Activated T-helper 17 cell treated with anti-CD3 and anti-CD28 coated beads, Interleukin-2, amount 50 U/mL, for 72 hours (primary cell): ENCODE results near the gene WNT2B. TPM values are rescaled to one million over a fixed set of nuclear protein-coding genes. Genes with fewer than 3 reads are reported as not detected.
"Not testable (repeated sequence)": the region's sequence is repeated elsewhere in the genome, so short reads cannot be mapped to it uniquely, and the experiment has no call there.

Experiments used
- ATAC-seq: fragments of 150-1000 bp; cut with Tn5 transposase; replicated peaks from 2 replicates; pipeline ENCODE4 v1.10.0; 2021; ENCODE audit warnings: mild to moderate bottlenecking, moderate library complexity
- H3K27ac Mint-ChIP-seq: one replicate; pipeline ENCODE4 v1.8.0; 2022; ENCODE audit warnings: mixed read lengths
- H3K27me3 Mint-ChIP-seq: one replicate; pipeline ENCODE4 v1.8.0; 2022; ENCODE audit warnings: mixed read lengths
- H3K36me3 Mint-ChIP-seq: one replicate; pipeline ENCODE4 v1.8.0; 2022; ENCODE audit warnings: low read depth, mild to moderate bottlenecking, mixed read lengths
- H3K4me1 Mint-ChIP-seq: one replicate; pipeline ENCODE4 v1.8.0; 2022; ENCODE audit warnings: mixed read lengths
- H3K4me3 Mint-ChIP-seq: one replicate; pipeline ENCODE4 v1.8.0; 2022; ENCODE audit warnings: mild to moderate bottlenecking, mixed read lengths
- H3K9me3 Mint-ChIP-seq: one replicate; pipeline ENCODE4 v1.8.0; 2022; ENCODE audit warnings: mixed read lengths
- total RNA-seq, 2 donors: library from RNA; stranded (reverse); gene quantifications; one replicate each; pipeline ENCODE4 v1.2.3, GENCODE V29; 2022

Gene WNT2B
- under 1 TPM; 0.32 to 0.48 TPM for total RNA-seq

- Mint-ChIP-seq H3K4me3 (peak within 1 kb of the TSS; percentile 68), H3K27me3 (peaks cover 7% of the 10 kb centered on the region), H3K36me3 (no peaks in the 10 kb centered on the region), H3K4me1 (no peaks in the 10 kb centered on the region), H3K27ac (no peak within 1 kb of the TSS), H3K9me3 (no peaks in the 10 kb centered on the region)
- peak; percentile 71 for ATAC-seq
These were observed at the start of gene WNT2B for GRCh38 chr1:112508278-112509004. Gene WNT2B, plus strand, starts transcription at chr1:112508965. Its CDS starts 298 bp downstream, at chr1:112509263.

DNA sequence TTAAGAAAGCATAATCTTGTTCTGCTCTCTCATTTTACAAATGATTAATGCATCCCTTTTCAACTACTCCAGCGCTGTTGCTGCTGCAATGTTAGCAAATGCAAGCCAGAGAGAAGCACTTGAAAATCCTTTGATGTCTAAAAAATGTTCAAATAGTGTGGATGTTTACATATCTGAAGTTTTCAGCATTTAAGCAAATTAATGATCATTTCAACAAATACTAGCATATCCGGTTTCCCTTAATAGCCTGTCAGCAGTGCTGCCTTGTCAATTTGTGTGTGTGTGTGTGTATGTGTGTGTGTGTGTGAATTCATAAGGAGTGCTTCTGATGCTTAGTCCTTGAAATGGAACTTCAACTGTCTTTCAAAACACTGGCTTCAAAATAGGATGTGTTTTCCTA is 48.1 kb upstream of the WNT2B start:
- Mint-ChIP-seq H3K4me3 (no peak overlapping the region), H3K27me3 (peaks cover 15% of the 10 kb centered on the region), H3K36me3 (peaks cover 9% of the 10 kb centered on the region), H3K27ac (no peak overlapping the region), H3K4me1 (peaks cover 3% of the 10 kb centered on the region), H3K9me3 (no peaks in the 10 kb centered on the region)
- no peak for ATAC-seq

GRCh38 chr1:112461200-112461871 is 47.4 kb upstream of the WNT2B start:
- Mint-ChIP-seq H3K9me3 (no peaks in the 10 kb centered on the region), H3K4me3 (no peak overlapping the region), H3K27ac (no peak overlapping the region), H3K4me1 (peaks cover 6% of the 10 kb centered on the region), H3K36me3 (peaks cover 4% of the 10 kb centered on the region), H3K27me3 (peaks cover 10% of the 10 kb centered on the region)
- ATAC-seq, result no peak

DNA sequence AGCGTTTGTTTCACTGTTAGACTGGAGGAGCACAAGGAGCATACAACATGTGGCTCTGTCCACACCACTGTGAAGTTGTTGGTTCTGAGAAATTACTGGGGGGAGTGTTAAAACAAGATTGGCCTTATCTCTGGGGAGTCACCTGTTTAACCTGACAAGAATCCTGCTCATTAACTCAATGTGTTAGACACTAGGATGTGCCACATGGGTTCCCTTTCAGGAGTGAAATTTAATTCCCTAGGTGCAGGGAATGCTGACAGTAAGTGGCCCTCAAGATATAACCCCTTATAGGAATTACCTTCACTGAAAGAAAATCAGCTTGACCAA is 45.8 kb upstream of the WNT2B start:
- H3K4me1 Mint-ChIP-seq, result peaks cover 6% of the 10 kb centered on the region
- H3K9me3 Mint-ChIP-seq, result no peaks in the 10 kb centered on the region
- no peak overlapping the region for H3K4me3 Mint-ChIP-seq
- no peak for ATAC-seq
- H3K36me3 Mint-ChIP-seq, result no peaks in the 10 kb centered on the region
- H3K27ac Mint-ChIP-seq, result no peak overlapping the region
- peaks cover 13% of the 10 kb centered on the region for H3K27me3 Mint-ChIP-seq

GRCh38 chr1:112464501-112464900 is 44.3 kb upstream of the WNT2B start:
- peaks cover 6% of the 10 kb centered on the region for H3K4me1 Mint-ChIP-seq
- no peaks in the 10 kb centered on the region for H3K9me3 Mint-ChIP-seq

DNA sequence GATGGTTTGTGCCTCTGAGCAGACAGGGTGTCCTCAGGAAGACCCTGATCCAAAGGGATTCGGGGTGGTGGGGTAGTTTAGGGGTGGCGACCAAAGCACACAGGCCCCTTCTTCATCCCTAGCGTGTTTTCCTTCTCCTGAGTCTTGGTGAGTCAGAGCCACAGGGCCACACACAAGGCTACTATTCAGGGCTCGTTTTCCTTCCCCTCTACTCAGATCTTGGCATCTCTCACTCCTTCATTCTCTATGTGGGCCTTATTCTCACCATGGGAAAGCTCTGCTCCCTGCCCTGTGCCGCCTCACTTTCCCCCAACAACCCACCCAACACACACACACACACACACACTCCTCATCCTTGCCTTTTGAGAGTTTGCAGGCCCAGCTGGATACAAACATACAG is 43.6 kb upstream of the WNT2B start:
- Mint-ChIP-seq H3K9me3 (no peaks in the 10 kb centered on the region), H3K4me3 (peak overlapping the region; percentile 83), H3K27me3 (peaks cover 17% of the 10 kb centered on the region), H3K36me3 (no peaks in the 10 kb centered on the region), H3K4me1 (peaks cover 6% of the 10 kb centered on the region), H3K27ac (peak overlapping the region; percentile 76)
- ATAC-seq, result no peak

More at GRCh38 chr1:112464501-112464900, 44.3 kb upstream of the WNT2B start:
- H3K36me3 Mint-ChIP-seq, result no peaks in the 10 kb centered on the region
- H3K4me3 Mint-ChIP-seq, result no peak overlapping the region
- ATAC-seq, result no peak
- H3K27ac Mint-ChIP-seq, result no peak overlapping the region
- H3K27me3 Mint-ChIP-seq, result peaks cover 13% of the 10 kb centered on the region

DNA sequence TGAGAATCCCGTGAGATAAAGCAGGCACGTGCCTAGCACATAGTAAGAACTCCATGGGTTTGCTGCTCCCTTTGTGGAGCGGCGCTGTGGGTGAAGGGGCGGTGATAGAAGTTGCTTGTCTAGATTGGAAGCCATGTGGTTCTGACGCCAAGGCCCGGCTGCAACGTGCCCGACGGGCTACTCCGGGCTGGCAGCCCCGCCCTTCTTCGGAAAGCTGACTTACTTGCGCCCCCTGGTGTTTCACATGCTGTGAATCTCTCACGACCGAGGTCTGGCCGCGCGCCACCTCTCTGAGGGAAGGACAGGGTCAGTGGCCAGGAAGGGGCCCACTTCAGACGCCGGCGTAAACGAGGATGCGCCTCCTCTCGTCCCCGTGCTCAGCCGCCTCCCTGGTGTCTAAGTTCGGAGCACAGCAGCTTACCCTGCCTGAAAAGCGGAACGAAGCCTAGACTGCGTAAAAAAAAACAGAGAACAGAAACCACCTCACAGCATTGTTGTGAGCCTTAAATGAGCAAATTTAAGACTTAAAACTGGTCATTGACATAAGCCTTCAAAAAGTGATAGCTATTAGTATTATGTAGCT is 42.6 kb upstream of the WNT2B start:
- Mint-ChIP-seq H3K27ac (peak overlapping the region; percentile 76), H3K27me3 (peaks cover 21% of the 10 kb centered on the region), H3K4me1 (peaks cover 6% of the 10 kb centered on the region), H3K36me3 (no peaks in the 10 kb centered on the region), H3K9me3 (no peaks in the 10 kb centered on the region), H3K4me3 (peak overlapping the region; percentile 83)
- peak; percentile 96 for ATAC-seq

DNA sequence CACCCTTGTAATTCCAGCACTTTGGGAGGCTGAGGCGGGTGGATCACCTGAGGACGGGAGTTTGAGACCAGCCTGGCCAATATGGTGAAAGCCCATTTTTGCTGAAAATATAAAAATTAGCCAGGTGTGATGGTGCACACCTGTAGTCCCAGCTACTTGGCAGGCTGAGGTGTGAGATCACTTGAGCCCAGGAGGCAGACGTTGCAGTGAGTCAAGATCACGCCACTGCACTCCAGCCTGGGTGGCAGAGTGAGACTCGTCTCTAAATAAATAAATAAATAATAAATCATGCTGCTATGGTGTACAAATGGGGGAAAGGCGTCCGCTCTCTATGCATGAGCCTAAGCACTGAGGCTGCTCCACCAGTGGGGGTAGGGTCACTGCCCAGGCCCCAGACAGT is 38.4 kb upstream of the WNT2B start:
- not testable (repeated sequence) for H3K4me1 Mint-ChIP-seq, H3K9me3 Mint-ChIP-seq, H3K4me3 Mint-ChIP-seq, H3K27ac Mint-ChIP-seq, ATAC-seq, H3K36me3 Mint-ChIP-seq
- peaks cover 33% of the 10 kb centered on the region for H3K27me3 Mint-ChIP-seq

DNA sequence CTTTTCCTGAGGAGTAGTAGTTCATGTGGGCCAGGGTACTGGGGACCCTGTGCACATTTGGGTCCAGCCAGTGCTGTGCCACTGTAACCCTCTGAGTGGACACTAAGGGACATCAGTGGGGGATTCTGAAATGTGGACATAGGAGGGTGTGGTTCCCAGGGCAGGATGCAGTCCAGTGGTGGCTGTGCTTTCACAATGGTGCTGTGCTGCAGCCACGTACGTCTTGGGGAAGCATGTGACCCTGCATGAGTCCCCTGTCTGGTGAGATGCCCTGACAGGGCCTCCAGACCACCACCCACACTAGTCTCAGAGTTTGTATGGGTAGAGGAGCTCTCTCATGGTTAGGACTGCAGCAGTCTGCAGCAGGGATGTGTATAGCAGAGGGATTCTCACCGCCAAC is 37.8 kb upstream of the WNT2B start:
- Mint-ChIP-seq H3K9me3 (peaks cover under 1% of the 10 kb centered on the region), H3K4me3 (no peak overlapping the region), H3K4me1 (no peaks in the 10 kb centered on the region)

GRCh38 chr1:112472142-112472541 is 36.6 kb upstream of the WNT2B start:
- H3K36me3 Mint-ChIP-seq, result no peaks in the 10 kb centered on the region
- no peak overlapping the region for H3K4me3 Mint-ChIP-seq
- no peak for ATAC-seq
- no peaks in the 10 kb centered on the region for H3K4me1 Mint-ChIP-seq
- no peak overlapping the region for H3K27ac Mint-ChIP-seq
- H3K27me3 Mint-ChIP-seq, result peaks cover 35% of the 10 kb centered on the region
- peaks cover 5% of the 10 kb centered on the region for H3K9me3 Mint-ChIP-seq

More for the DNA sequence above, 37.8 kb upstream of the WNT2B start:
- Mint-ChIP-seq H3K27ac (no peak overlapping the region), H3K27me3 (peaks cover 35% of the 10 kb centered on the region), H3K36me3 (no peaks in the 10 kb centered on the region)
- no peak for ATAC-seq

DNA sequence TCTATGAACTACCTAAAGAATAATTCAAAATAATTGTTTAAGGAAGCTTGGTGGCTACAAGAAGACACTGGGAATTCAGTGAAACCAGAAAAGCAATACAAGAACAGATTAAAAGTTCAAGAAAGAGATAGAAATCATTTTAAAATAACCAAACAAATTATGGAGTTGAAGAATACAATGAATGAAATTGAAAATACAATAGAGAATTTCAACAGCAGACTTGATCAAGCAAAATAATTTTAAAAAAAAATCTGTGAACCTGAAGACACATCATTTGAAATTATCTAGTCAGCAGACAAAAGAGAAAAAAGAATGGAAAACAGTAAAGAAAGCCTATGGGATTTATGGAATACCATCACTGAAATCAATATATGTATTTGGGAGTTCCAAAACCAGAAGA is 31.2 kb upstream of the WNT2B start:
- peaks cover 14% of the 10 kb centered on the region for H3K9me3 Mint-ChIP-seq
- H3K27ac Mint-ChIP-seq, result no peak overlapping the region

GRCh38 chr1:112478314-112478713 is 30.5 kb upstream of the WNT2B start:
- no peak overlapping the region for H3K4me3 Mint-ChIP-seq
- ATAC-seq, result no peak
- peaks cover 14% of the 10 kb centered on the region for H3K9me3 Mint-ChIP-seq
- H3K27me3 Mint-ChIP-seq, result peaks cover 13% of the 10 kb centered on the region
- no peaks in the 10 kb centered on the region for H3K36me3 Mint-ChIP-seq
- no peak overlapping the region for H3K27ac Mint-ChIP-seq
- no peaks in the 10 kb centered on the region for H3K4me1 Mint-ChIP-seq

More for the DNA sequence above, 31.2 kb upstream of the WNT2B start:
- H3K27me3 Mint-ChIP-seq, result peaks cover 16% of the 10 kb centered on the region
- H3K4me3 Mint-ChIP-seq, result no peak overlapping the region
- H3K36me3 Mint-ChIP-seq, result no peaks in the 10 kb centered on the region
- no peaks in the 10 kb centered on the region for H3K4me1 Mint-ChIP-seq
- ATAC-seq, result no peak

DNA sequence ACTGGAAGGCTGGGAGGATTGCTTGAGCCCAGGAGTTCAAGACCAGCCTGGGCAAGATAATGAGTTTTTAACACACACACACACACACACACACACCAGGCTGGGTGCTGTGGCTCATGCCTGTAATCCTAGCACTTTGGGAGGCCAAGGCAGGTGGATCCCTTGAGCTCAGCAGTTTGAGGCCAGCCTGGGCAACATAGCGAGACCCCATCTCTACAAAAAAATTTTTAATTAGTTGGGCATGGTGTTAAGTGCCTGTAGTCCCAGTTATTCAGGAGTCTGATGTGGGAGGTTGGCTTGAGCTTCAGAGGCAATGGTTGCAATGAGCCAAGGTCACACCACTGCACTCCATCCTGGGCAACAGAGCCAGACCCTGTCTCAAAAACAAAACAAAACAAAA is 22.7 kb upstream of the WNT2B start:
- H3K4me3 Mint-ChIP-seq, H3K36me3 Mint-ChIP-seq, ATAC-seq, H3K27ac Mint-ChIP-seq, H3K9me3 Mint-ChIP-seq, H3K4me1 Mint-ChIP-seq, H3K27me3 Mint-ChIP-seq: not testable (repeated sequence)

- H3K9me3 Mint-ChIP-seq, H3K4me3 Mint-ChIP-seq, ATAC-seq, H3K36me3 Mint-ChIP-seq, H3K27ac Mint-ChIP-seq, H3K4me1 Mint-ChIP-seq: not testable (repeated sequence)
- H3K27me3 Mint-ChIP-seq, result peaks cover 11% of the 10 kb centered on the region
These were observed 21.1 kb upstream of the WNT2B start for GRCh38 chr1:112487686-112488085.

GRCh38 chr1:112488141-112488540 is 20.6 kb upstream of the WNT2B start:
- Mint-ChIP-seq H3K9me3 (no peaks in the 10 kb centered on the region), H3K4me3 (no peak overlapping the region), H3K4me1 (no peaks in the 10 kb centered on the region), H3K36me3 (no peaks in the 10 kb centered on the region), H3K27ac (no peak overlapping the region), H3K27me3 (peaks cover 10% of the 10 kb centered on the region)
- no peak for ATAC-seq
